T-helper 1 cell treated with Interleukin-12 subunit alpha and Interleukin-12 subunit beta and Interleukin-4 antibody, amounts not matched to agents 30 μg/mL and 1 μg/mL, for 36 hours (primary cell): ENCODE results near the gene SLC38A3.
"Not testable (repeated sequence)": the region's sequence is repeated elsewhere in the genome, so short reads cannot be mapped to it uniquely, and the experiment has no call there.

Source experiments
- H3K27ac Mint-ChIP-seq: one replicate; pipeline ENCODE4 v1.8.0; 2021; ENCODE audit warnings: mild to moderate bottlenecking, mixed read lengths
- H3K27me3 Mint-ChIP-seq: one replicate; pipeline ENCODE4 v1.8.0; 2021; ENCODE audit warnings: low read depth, mixed read lengths
- H3K36me3 Mint-ChIP-seq: one replicate; pipeline ENCODE4 v1.8.0; 2021; ENCODE audit warnings: low read depth, mixed read lengths
- H3K4me1 Mint-ChIP-seq: one replicate; pipeline ENCODE4 v1.8.0; 2021; ENCODE audit warnings: low read depth, mixed read lengths
- H3K4me3 Mint-ChIP-seq: one replicate; pipeline ENCODE4 v1.8.0; 2021; ENCODE audit warnings: mild to moderate bottlenecking, moderate library complexity, mixed read lengths
- H3K9me3 Mint-ChIP-seq: one replicate; pipeline ENCODE4 v1.8.0; 2021; ENCODE audit warnings: mixed read lengths

SLC38A3 gene

GRCh38 chr3:50219285-50219684 is 14.2 kb downstream of the SLC38A3 start:
- no peaks in the 10 kb centered on the region for H3K9me3 Mint-ChIP-seq
- peaks cover 8% of the 10 kb centered on the region for H3K27me3 Mint-ChIP-seq
- no peaks in the 10 kb centered on the region for H3K36me3 Mint-ChIP-seq
- no peak overlapping the region for H3K27ac Mint-ChIP-seq
- no peaks in the 10 kb centered on the region for H3K4me1 Mint-ChIP-seq
- H3K4me3 Mint-ChIP-seq: no peak overlapping the region

- Mint-ChIP-seq H3K4me3 (no peak overlapping the region), H3K4me1 (no peaks in the 10 kb centered on the region), H3K27me3 (peaks cover 12% of the 10 kb centered on the region), H3K9me3 (no peaks in the 10 kb centered on the region), H3K27ac (no peak overlapping the region), H3K36me3 (no peaks in the 10 kb centered on the region)
These were observed 15.0 kb downstream of the SLC38A3 start for GRCh38 chr3:50220109-50220508.

GRCh38 chr3:50221051-50221410 is 16.0 kb downstream of the SLC38A3 start:
- Mint-ChIP-seq H3K4me3 (no peak overlapping the region), H3K27ac (no peak overlapping the region), H3K27me3 (peaks cover 15% of the 10 kb centered on the region), H3K36me3 (no peaks in the 10 kb centered on the region), H3K4me1 (peaks cover 5% of the 10 kb centered on the region), H3K9me3 (no peaks in the 10 kb centered on the region)

- Mint-ChIP-seq H3K36me3 (no peaks in the 10 kb centered on the region), H3K9me3 (no peaks in the 10 kb centered on the region), H3K27ac (no peak overlapping the region), H3K27me3 (peaks cover 15% of the 10 kb centered on the region), H3K4me3 (no peak overlapping the region), H3K4me1 (peaks cover 7% of the 10 kb centered on the region)
These were observed 16.5 kb downstream of the SLC38A3 start for GRCh38 chr3:50221411-50222168.

- no peaks in the 10 kb centered on the region for H3K36me3 Mint-ChIP-seq
- no peaks in the 10 kb centered on the region for H3K9me3 Mint-ChIP-seq
- H3K27ac Mint-ChIP-seq: no peak overlapping the region
- peaks cover 11% of the 10 kb centered on the region for H3K4me1 Mint-ChIP-seq
- H3K4me3 Mint-ChIP-seq: no peak overlapping the region
- H3K27me3 Mint-ChIP-seq: peaks cover 15% of the 10 kb centered on the region
These were observed 17.1 kb downstream of the SLC38A3 start for GRCh38 chr3:50222169-50222528.

- Mint-ChIP-seq H3K27me3 (peaks cover 12% of the 10 kb centered on the region), H3K4me1 (peaks cover 21% of the 10 kb centered on the region), H3K4me3 (no peak overlapping the region), H3K9me3 (no peaks in the 10 kb centered on the region), H3K36me3 (no peaks in the 10 kb centered on the region), H3K27ac (no peak overlapping the region)
These were observed 19.6 kb downstream of the SLC38A3 start for GRCh38 chr3:50224639-50225038.

GRCh38 chr3:50226888-50227389 is 21.9 kb downstream of the SLC38A3 start:
- peaks cover 12% of the 10 kb centered on the region for H3K27me3 Mint-ChIP-seq
- peaks cover 23% of the 10 kb centered on the region for H3K4me1 Mint-ChIP-seq
- H3K27ac Mint-ChIP-seq: peak overlapping the region; percentile 92
- peak overlapping the region; percentile 97 for H3K4me3 Mint-ChIP-seq
- H3K9me3 Mint-ChIP-seq: no peaks in the 10 kb centered on the region
- H3K36me3 Mint-ChIP-seq: no peaks in the 10 kb centered on the region

GRCh38 chr3:50227390-50228183 is 22.5 kb downstream of the SLC38A3 start:
- H3K27ac Mint-ChIP-seq: peak overlapping the region; percentile 92
- peaks cover 23% of the 10 kb centered on the region for H3K4me1 Mint-ChIP-seq
- no peaks in the 10 kb centered on the region for H3K9me3 Mint-ChIP-seq
- peaks cover 12% of the 10 kb centered on the region for H3K27me3 Mint-ChIP-seq
- H3K4me3 Mint-ChIP-seq: peak overlapping the region; percentile 97
- no peaks in the 10 kb centered on the region for H3K36me3 Mint-ChIP-seq

GRCh38 chr3:50228184-50228763 is 23.2 kb downstream of the SLC38A3 start:
- H3K9me3 Mint-ChIP-seq, H3K36me3 Mint-ChIP-seq: not testable (repeated sequence)
- Mint-ChIP-seq H3K27ac (peak overlapping the region; percentile 91), H3K4me3 (peak overlapping the region; percentile 96), H3K27me3 (peaks cover 12% of the 10 kb centered on the region), H3K4me1 (peaks cover 23% of the 10 kb centered on the region)

GRCh38 chr3:50229490-50229889 is 24.4 kb downstream of the SLC38A3 start:
- Mint-ChIP-seq H3K36me3 (no peaks in the 10 kb centered on the region), H3K4me1 (peaks cover 26% of the 10 kb centered on the region), H3K4me3 (peak overlapping the region; percentile 27), H3K27me3 (peaks cover 7% of the 10 kb centered on the region), H3K27ac (no peak overlapping the region), H3K9me3 (no peaks in the 10 kb centered on the region)

GRCh38 chr3:50230104-50230793 is 25.2 kb downstream of the SLC38A3 start:
- Mint-ChIP-seq H3K4me1 (peaks cover 26% of the 10 kb centered on the region), H3K27me3 (peaks cover 3% of the 10 kb centered on the region), H3K4me3 (no peak overlapping the region), H3K9me3 (no peaks in the 10 kb centered on the region), H3K36me3 (no peaks in the 10 kb centered on the region), H3K27ac (no peak overlapping the region)

GRCh38 chr3:50230794-50231125 is 25.7 kb downstream of the SLC38A3 start:
- H3K4me1 Mint-ChIP-seq: peaks cover 27% of the 10 kb centered on the region
- H3K4me3 Mint-ChIP-seq: no peak overlapping the region
- H3K9me3 Mint-ChIP-seq: no peaks in the 10 kb centered on the region
- no peaks in the 10 kb centered on the region for H3K36me3 Mint-ChIP-seq
- peaks cover 3% of the 10 kb centered on the region for H3K27me3 Mint-ChIP-seq
- H3K27ac Mint-ChIP-seq: no peak overlapping the region

GRCh38 chr3:50231581-50231980 is 26.5 kb downstream of the SLC38A3 start:
- no peaks in the 10 kb centered on the region for H3K36me3 Mint-ChIP-seq
- no peaks in the 10 kb centered on the region for H3K27me3 Mint-ChIP-seq
- H3K4me1 Mint-ChIP-seq: peaks cover 23% of the 10 kb centered on the region
- no peaks in the 10 kb centered on the region for H3K9me3 Mint-ChIP-seq
- no peak overlapping the region for H3K4me3 Mint-ChIP-seq
- H3K27ac Mint-ChIP-seq: no peak overlapping the region

- Mint-ChIP-seq H3K36me3 (peaks cover 6% of the 10 kb centered on the region), H3K4me1 (peaks cover 19% of the 10 kb centered on the region), H3K27me3 (no peaks in the 10 kb centered on the region), H3K27ac (no peak overlapping the region), H3K4me3 (no peak overlapping the region), H3K9me3 (no peaks in the 10 kb centered on the region)
These were observed 27.2 kb downstream of the SLC38A3 start for GRCh38 chr3:50232303-50232702.
